ENCODE measurements around the gene CACNA1H. TPM values are rescaled to one million over a fixed set of nuclear protein-coding genes. Genes with fewer than 3 reads are reported as not detected.

CACNA1H gene
- total RNA-seq (2014; rRNA removed; shearing (Covaris generic)) (0.11 TPM in 1 of 2 replicates, not detected in the other), polyA plus RNA-seq (2016; fragmentation: Nextera tagmentation; extraction: Ambion mirVana) (not detected in 2 replicates)

DNA sequence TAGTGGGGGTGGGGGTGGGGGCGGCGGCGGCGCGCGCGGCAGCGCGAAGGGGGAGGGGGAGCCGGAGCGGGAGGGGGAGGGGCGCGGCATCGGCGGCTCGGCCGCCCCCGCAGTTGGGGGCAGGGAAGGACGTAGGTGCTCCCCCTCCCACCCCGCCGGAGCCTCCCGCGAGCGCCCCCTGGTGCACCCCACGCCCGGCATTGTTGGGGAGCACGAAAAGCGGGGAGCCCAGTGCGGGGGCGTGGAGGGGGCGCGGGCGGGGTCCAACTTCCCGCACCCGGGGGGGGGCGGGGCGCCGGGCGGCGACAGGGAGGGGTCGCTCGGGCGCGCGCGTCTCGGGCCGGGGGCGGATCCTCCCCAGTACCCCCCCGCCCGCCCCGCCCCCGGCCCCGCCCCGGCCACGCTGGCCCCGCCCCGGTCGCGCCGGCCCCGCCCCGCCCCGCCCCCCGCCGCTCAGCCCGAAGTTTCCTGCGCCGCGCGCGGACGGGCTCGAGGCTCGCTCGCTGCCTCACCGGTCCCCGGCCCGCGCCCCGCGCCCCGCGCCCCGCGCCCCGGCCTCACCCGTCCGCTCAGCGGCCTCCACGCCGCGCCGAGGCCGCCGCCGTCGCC, at the start of gene CACNA1H:
Gene CACNA1H (plus strand): TSS at position 456 of the 609 bp plus-strand sequence. CDS start 632 bp downstream, outside the sequence.
- no peak within 1 kb of the TSS for H2AFZ ChIP-seq
- peak; percentile 30 for DNase-seq
- H3K9ac ChIP-seq: no peak within 1 kb of the TSS
- H4K20me1 ChIP-seq (ENCODE audit: insufficient read depth): no peaks in the 10 kb centered on the region
- in situ Hi-C loops (cut with MboI): no loop called here
- no peak for TF ChIP-seq EZH2phosphoT487 (IDR thresholded peaks at IDR 0.05; ENCODE audit: insufficient read depth, low read depth)
- no peak for TF ChIP-seq EZH2 (IDR thresholded peaks at IDR 0.05; ENCODE audit: insufficient read depth, poor library complexity, severe bottlenecking)
- peaks cover 12% of the 10 kb centered on the region for H3K27me3 ChIP-seq (replicated peaks; ENCODE audit: insufficient read depth)
- no peaks in the 10 kb centered on the region for H3K79me2 ChIP-seq (ENCODE audit: insufficient read depth)
- no peaks in the 10 kb centered on the region for H3F3A ChIP-seq (ENCODE audit: insufficient read depth)
- no peaks in the 10 kb centered on the region for H3K9me3 ChIP-seq (ENCODE audit: low read depth)
- no peak within 1 kb of the TSS for H3K4me2 ChIP-seq (ENCODE audit: unreplicated experiment)
- no peak within 1 kb of the TSS for H3K4me3 ChIP-seq
- H3K27ac ChIP-seq: no peak within 1 kb of the TSS
- H3K9me2 ChIP-seq (ENCODE audit: insufficient read depth): no peaks in the 10 kb centered on the region
- no peaks in the 10 kb centered on the region for H3K4me1 ChIP-seq (ENCODE audit: insufficient read depth)
- H3K36me3 ChIP-seq (ENCODE audit: low read depth): no peaks in the 10 kb centered on the region
- WGBS, 2 experiments (ENCODE audit: low coverage in 1 of 2, low lambda C conversion rate in 2 of 2, missing lambda C conversion rate in 2 of 2): 4% methylated on average over 33 of the region's 98 CpGs; no CpG with 5 or more reads in 1 of the 2 experiments

DNA sequence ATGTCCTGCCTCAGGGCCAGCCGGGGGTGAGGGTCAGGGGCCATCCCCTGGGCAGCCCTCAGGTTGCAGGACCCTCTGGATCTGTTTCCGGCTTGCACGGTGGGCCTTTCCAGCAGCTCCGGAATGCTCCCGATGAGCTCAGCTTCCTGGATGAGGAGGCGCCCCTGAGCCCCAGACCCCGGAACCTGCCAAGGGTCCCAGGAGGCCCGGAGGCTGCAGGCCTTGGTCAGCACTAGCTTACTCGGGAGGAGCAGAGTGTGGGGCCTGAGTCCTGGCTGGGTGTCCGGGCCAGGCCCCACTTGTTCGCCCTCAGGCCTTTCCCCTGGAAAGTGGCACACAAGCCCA, 49.3 kb upstream of the CACNA1H start:
- Histone ChIP-seq H3K4me3 (no peak overlapping the region), H3K27ac (no peak overlapping the region), H3K4me2 (ENCODE audit: unreplicated experiment) (no peak overlapping the region), H2AFZ (no peak overlapping the region), H3K36me3 (ENCODE audit: low read depth) (no peaks in the 10 kb centered on the region), H3F3A (ENCODE audit: insufficient read depth) (no peaks in the 10 kb centered on the region), H3K9me3 (ENCODE audit: low read depth) (no peaks in the 10 kb centered on the region), H3K27me3 (replicated peaks; ENCODE audit: insufficient read depth) (peaks cover 17% of the 10 kb centered on the region; the same call in 1 of the 2 replicates), H4K20me1 (ENCODE audit: insufficient read depth) (no peaks in the 10 kb centered on the region), H3K9me2 (ENCODE audit: insufficient read depth) (no peaks in the 10 kb centered on the region), H3K9ac (no peak overlapping the region), H3K4me1 (ENCODE audit: insufficient read depth) (no peaks in the 10 kb centered on the region), H3K79me2 (ENCODE audit: insufficient read depth) (no peaks in the 10 kb centered on the region)
- no peak for DNase-seq
- 14 to 22% methylated on average over 10 to 11 of the region's 11 CpGs for WGBS, 2 experiments (ENCODE audit: low coverage in 1 of 2, low lambda C conversion rate in 2 of 2, missing lambda C conversion rate in 2 of 2)
- in situ Hi-C loops (cut with MboI): no loop called here
- TF ChIP-seq EZH2 (IDR thresholded peaks at IDR 0.05; ENCODE audit: insufficient read depth, poor library complexity, severe bottlenecking): no peak
- no peak for TF ChIP-seq EZH2phosphoT487 (IDR thresholded peaks at IDR 0.05; ENCODE audit: insufficient read depth, low read depth)

DNA sequence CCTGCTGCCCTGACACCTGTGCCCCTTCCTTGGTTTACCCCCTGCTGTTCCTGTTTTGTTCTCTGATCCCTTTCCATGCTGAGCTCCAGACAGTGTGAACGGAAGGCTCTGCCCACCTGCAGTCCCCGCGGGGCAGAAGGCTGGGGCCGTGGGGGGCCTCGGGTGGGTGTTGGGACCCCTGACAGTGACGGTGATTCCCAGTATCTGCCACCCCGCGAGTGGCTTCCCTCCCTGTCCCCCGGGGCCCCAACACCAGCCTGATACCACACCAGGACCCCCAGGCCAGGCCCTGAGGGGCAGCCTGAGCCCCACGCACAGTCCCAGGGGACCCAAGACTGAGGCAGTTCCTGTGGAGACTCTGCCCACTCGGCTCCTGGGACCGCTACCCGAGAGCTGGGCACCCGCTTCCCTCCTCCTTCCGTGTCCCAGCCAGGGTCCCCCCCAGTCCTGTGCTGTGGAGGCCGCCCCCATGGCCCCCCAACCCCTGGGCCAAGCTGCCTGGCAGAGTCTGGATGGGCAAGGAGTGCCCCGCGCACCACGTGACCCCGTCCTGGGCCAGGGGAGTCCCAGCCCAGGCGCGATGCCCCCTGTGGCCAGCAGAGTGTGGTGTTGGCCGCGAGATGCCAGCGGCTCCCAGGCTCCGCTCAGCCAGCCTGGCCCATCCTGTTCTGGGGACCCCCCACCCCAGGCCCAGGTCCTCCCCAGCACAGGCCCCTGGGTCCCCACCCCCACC, 46.9 kb upstream of the CACNA1H start:
- no peak overlapping the region for H2AFZ ChIP-seq
- WGBS, 2 experiments (ENCODE audit: low coverage in 1 of 2, low lambda C conversion rate in 2 of 2, missing lambda C conversion rate in 2 of 2): 8 to 16% methylated on average over 4 to 25 of the region's 26 CpGs
- H3K79me2 ChIP-seq (ENCODE audit: insufficient read depth): no peaks in the 10 kb centered on the region
- H4K20me1 ChIP-seq (ENCODE audit: insufficient read depth): no peaks in the 10 kb centered on the region
- H3K4me1 ChIP-seq (ENCODE audit: insufficient read depth): no peaks in the 10 kb centered on the region
- H3K27me3 ChIP-seq (replicated peaks; ENCODE audit: insufficient read depth): peaks cover 32% of the 10 kb centered on the region
- no peaks in the 10 kb centered on the region for H3F3A ChIP-seq (ENCODE audit: insufficient read depth)
- H3K4me3 ChIP-seq: no peak overlapping the region
- H3K4me2 ChIP-seq (ENCODE audit: unreplicated experiment): no peak overlapping the region
- H3K9me2 ChIP-seq (ENCODE audit: insufficient read depth): no peaks in the 10 kb centered on the region
- H3K27ac ChIP-seq: no peak overlapping the region
- no peak overlapping the region for H3K9ac ChIP-seq
- DNase-seq: peak; percentile 81
- no peaks in the 10 kb centered on the region for H3K36me3 ChIP-seq (ENCODE audit: low read depth)
- no peaks in the 10 kb centered on the region for H3K9me3 ChIP-seq (ENCODE audit: low read depth)
- TF ChIP-seq EZH2phosphoT487 (IDR thresholded peaks at IDR 0.05; ENCODE audit: insufficient read depth, low read depth) (no peak), EZH2 (IDR thresholded peaks at IDR 0.05; ENCODE audit: insufficient read depth, poor library complexity, severe bottlenecking) (no peak)
- in situ Hi-C loops (cut with MboI): no loop called here

DNA sequence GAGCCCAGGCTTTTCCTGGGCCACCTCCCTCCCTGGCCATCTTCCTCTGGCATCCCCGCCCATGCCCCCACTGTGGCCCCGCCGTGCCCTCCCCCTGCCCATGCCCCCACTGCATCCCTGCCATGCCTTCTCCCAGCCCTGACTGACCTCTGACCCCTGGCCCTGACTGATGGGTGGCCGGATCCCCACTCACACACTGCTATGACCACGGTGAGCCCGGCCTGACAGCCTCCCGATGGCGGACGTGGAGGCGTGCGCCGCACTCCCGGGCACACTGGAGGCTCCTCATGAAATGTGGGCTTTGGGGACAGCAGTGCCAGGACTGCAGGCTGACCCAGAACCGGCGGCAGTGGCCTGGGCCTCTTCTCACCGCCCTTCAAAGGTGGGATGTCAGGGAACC, 46.2 kb upstream of the CACNA1H start:
- no peak for TF ChIP-seq EZH2 (IDR thresholded peaks at IDR 0.05; ENCODE audit: insufficient read depth, poor library complexity, severe bottlenecking)
- TF ChIP-seq EZH2phosphoT487 (IDR thresholded peaks at IDR 0.05; ENCODE audit: insufficient read depth, low read depth): no peak
- H3K4me2 ChIP-seq (ENCODE audit: unreplicated experiment): no peak overlapping the region
- WGBS, 2 experiments (ENCODE audit: low coverage in 1 of 2, low lambda C conversion rate in 2 of 2, missing lambda C conversion rate in 2 of 2): 64 to 82% methylated on average over 13 to 16 of the region's 16 CpGs

More for the DNA sequence above, 46.2 kb upstream of the CACNA1H start:
- H3K9me3 ChIP-seq (ENCODE audit: low read depth): no peaks in the 10 kb centered on the region
- H3K9me2 ChIP-seq (ENCODE audit: insufficient read depth): no peaks in the 10 kb centered on the region
- no peak overlapping the region for H3K9ac ChIP-seq
- DNase-seq: no peak
- no peak overlapping the region for H3K4me3 ChIP-seq
- no peaks in the 10 kb centered on the region for H3F3A ChIP-seq (ENCODE audit: insufficient read depth)
- H3K27ac ChIP-seq: no peak overlapping the region
- in situ Hi-C loops (cut with MboI): no loop called here
- H3K79me2 ChIP-seq (ENCODE audit: insufficient read depth): no peaks in the 10 kb centered on the region
- no peaks in the 10 kb centered on the region for H3K36me3 ChIP-seq (ENCODE audit: low read depth)
- H3K27me3 ChIP-seq (replicated peaks; ENCODE audit: insufficient read depth): peaks cover 34% of the 10 kb centered on the region
- H3K4me1 ChIP-seq (ENCODE audit: insufficient read depth): no peaks in the 10 kb centered on the region
- H2AFZ ChIP-seq: no peak overlapping the region
- H4K20me1 ChIP-seq (ENCODE audit: insufficient read depth): no peaks in the 10 kb centered on the region

Data from GM23248 (cell line).